IPS-NIHi7 (cell line): ENCODE results near the gene EXOC2.

Source experiments
- DNase-seq: peaks from one replicate; pipeline ENCODE4 v3.0.0; 2012; ENCODE audit warnings: mixed read lengths; ENCODE audit errors: extremely low spot score

The EXOC2 gene

DNA sequence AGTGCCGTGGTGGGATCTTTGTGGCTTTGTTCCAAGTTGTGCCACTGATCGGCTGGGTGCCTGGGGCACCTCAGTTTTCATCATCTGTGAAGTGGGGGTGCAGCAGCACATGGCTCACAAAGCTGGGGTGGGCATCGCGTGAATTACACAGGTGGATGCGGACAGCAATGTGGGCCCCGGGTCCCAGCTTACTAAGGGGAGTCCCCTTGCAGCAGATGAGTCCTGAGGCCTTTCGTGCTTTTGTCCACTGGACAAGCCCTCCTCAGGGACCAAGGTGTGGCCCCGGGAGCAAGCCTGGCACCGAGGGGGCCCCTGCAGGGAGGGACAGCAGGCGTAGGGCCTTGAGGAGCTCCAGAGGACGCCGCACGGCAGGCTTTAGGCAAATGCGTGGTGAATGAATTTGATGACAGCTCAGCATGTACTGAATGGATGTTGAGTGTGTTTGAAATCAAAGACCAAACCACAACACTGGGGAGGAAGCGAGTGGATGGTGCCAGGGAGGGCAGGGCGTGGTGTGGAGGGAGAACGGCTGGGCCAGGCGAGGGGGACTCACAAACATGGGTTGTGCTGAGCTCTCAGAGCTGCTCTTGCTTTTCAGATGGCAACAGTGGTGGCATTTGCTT, 248.2 kb downstream of the EXOC2 start:
- no peak for DNase-seq

DNA sequence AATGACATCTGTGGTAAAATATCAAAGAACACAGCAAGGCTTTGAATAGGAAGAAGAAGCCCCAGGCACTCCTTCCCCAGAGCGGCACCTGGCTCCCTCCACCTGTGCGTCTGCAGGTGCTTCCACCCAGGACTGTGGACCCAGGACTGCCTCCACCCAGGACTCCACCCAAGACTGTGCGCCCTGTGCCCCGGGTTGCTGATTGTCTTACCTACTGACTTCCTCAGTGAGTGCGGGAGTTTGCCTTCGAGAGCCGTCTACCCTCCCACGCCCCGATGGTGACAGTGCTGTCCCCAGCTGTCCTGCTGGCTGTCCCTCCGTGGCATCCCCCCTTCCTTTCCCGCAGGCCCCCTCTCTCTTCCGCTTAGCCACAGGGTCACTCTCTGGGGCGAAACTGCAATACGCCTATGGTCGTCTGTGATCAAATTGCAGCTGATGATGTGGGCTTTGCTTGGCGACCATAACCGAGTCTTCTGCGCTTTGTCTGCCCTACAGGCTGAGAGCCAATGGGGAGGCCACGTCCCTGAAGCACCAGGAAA, 249.2 kb downstream of the EXOC2 start:
- DNase-seq = no peak

- DNase-seq = no peak
Measured at GRCh38 chr6:441126-441920, 251.6 kb downstream of the EXOC2 start.

DNA sequence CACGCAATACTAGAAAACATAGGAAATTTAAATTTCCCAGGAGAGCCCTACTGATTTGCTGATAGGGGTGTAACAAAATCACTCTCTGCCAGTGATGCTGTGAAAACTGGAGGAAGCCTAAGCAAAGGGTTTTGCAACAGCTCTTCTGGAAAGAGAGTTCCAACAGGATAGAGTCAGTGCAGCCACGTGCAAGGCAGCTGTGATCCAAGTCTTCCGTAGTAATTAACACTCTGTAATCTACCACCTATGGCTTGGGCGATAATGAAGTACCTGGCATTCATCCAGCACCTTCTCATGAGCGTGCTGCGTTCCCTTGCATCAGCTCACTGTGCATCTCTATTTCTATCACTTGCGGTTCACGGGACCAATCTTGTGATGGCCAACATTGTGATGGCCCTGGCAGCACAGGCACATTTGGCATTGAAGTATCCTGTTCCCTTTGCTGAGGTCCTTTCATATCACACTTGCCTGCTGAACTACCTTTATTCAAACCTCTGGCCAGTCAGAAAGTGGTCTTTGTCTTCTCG, 253.2 kb downstream of the EXOC2 start:
- DNase-seq = no peak

GRCh38 chr6:438634-439170, 254.2 kb downstream of the EXOC2 start:
- DNase-seq = no peak

GRCh38 chr6:437037-437392, 255.9 kb downstream of the EXOC2 start:
- no peak for DNase-seq

GRCh38 chr6:436308-437036, 256.5 kb downstream of the EXOC2 start:
- DNase-seq = no peak

GRCh38 chr6:435441-436307, 257.3 kb downstream of the EXOC2 start:
- no peak for DNase-seq
